HG03442 (cell line): ENCODE results near the gene ISOC1.

Experiments used
- ATAC-seq: cut with Tn5 transposase; IDR thresholded peaks from one replicate; pipeline ENCODE4 v1.9.1; 2021; ENCODE audit warnings: mild to moderate bottlenecking, moderate library complexity; ENCODE audit not compliant: unreplicated experiment

ISOC1 gene

GRCh38 chr5:129124608-129125007 is 30.1 kb downstream of the ISOC1 start:
- ATAC-seq: no peak

GRCh38 chr5:129125819-129126218 is 31.3 kb downstream of the ISOC1 start:
- peak; percentile 63 for ATAC-seq

- ATAC-seq: no peak
Observed at GRCh38 chr5:129133553-129133952, 39.0 kb downstream of the ISOC1 start.

GRCh38 chr5:129135633-129136032 is 41.1 kb downstream of the ISOC1 start:
- peak; percentile 76 for ATAC-seq

- ATAC-seq: no peak
Observed at GRCh38 chr5:129137637-129138036, 43.1 kb downstream of the ISOC1 start.

- ATAC-seq: no peak
Observed at GRCh38 chr5:129141078-129141477, 46.5 kb downstream of the ISOC1 start.

GRCh38 chr5:129141696-129142095 is 47.1 kb downstream of the ISOC1 start:
- no peak for ATAC-seq

GRCh38 chr5:129155876-129156275 is 61.3 kb downstream of the ISOC1 start:
- ATAC-seq: no peak

GRCh38 chr5:129161830-129162229 is 67.3 kb downstream of the ISOC1 start:
- ATAC-seq: no peak
